GM12892 (cell line): ENCODE results near the gene TRIM10.

Source experiments
- POLR2A ChIP-seq: IDR thresholded peaks from 2 replicates; pipeline ENCODE4 v1.6.1; 2011; ENCODE audit warnings: low read depth, low read length, control low read depth
- POLR2AphosphoS5 ChIP-seq: IDR thresholded peaks from 2 replicates; pipeline ENCODE4 v1.6.1; 2011; ENCODE audit warnings: low read depth, low read length, control low read depth
- TAF1 ChIP-seq: IDR thresholded peaks from 2 replicates; pipeline ENCODE4 v1.6.1; 2011; ENCODE audit warnings: low read depth, mild to moderate bottlenecking, control low read depth, low read length, borderline replicate concordance

- TF ChIP-seq TAF1, result no peak
- TF ChIP-seq POLR2AphosphoS5, result no peak
- no peak for TF ChIP-seq POLR2A
Observed at GRCh38 chr6:30135757-30136156, 25.3 kb downstream of the TRIM10 start, which contains the start of gene TRIM40.
